Subcutaneous abdominal adipose tissue (tissue), 5 donors: Measurements from ENCODE around the gene CPZ.

Source experiments
- H3K27ac ChIP-seq: one replicate; pipeline ENCODE4 v1.7.0; 2013; ENCODE audit warnings: low read depth, mild to moderate bottlenecking, inconsistent platforms, low read length, moderate library complexity
- H3K27me3 ChIP-seq, 5 donors: one replicate each; pipeline ENCODE4 v1.7.0; 2013; ENCODE audit warnings: low read length in 5 of 5, inconsistent platforms in 1 of 5; ENCODE audit not compliant: control insufficient read depth in 5 of 5, insufficient read depth in 4 of 5
- H3K36me3 ChIP-seq, 5 donors: one replicate each; pipeline ENCODE4 v1.7.0; 2013; ENCODE audit warnings: low read length in 5 of 5; ENCODE audit not compliant: control insufficient read depth in 5 of 5, insufficient read depth in 5 of 5
- H3K4me1 ChIP-seq, 5 donors: one replicate each; pipeline ENCODE4 v1.7.0; 2013; ENCODE audit warnings: low read length in 5 of 5, mild to moderate bottlenecking in 3 of 5, moderate library complexity in 1 of 5; ENCODE audit not compliant: control insufficient read depth in 5 of 5, insufficient read depth in 5 of 5
- H3K4me3 ChIP-seq, 5 donors: one replicate each; pipeline ENCODE4 v1.7.0; 2013; ENCODE audit warnings: low read length in 5 of 5, low read depth in 1 of 5
- H3K9ac ChIP-seq, 5 donors: one replicate each; pipeline ENCODE4 v1.7.0; 2013; ENCODE audit warnings: low read length in 5 of 5, mild to moderate bottlenecking in 4 of 5, moderate library complexity in 3 of 5
- H3K9me3 ChIP-seq, 5 donors: one replicate each; pipeline ENCODE4 v1.7.0; 2013; ENCODE audit warnings: low read length in 5 of 5; ENCODE audit not compliant: control insufficient read depth in 5 of 5
- donor health status: healthy.
- donor health status: healthy.
- donor health status: healthy.
- donor health status: healthy.
- donor health status: healthy.

Gene CPZ

DNA sequence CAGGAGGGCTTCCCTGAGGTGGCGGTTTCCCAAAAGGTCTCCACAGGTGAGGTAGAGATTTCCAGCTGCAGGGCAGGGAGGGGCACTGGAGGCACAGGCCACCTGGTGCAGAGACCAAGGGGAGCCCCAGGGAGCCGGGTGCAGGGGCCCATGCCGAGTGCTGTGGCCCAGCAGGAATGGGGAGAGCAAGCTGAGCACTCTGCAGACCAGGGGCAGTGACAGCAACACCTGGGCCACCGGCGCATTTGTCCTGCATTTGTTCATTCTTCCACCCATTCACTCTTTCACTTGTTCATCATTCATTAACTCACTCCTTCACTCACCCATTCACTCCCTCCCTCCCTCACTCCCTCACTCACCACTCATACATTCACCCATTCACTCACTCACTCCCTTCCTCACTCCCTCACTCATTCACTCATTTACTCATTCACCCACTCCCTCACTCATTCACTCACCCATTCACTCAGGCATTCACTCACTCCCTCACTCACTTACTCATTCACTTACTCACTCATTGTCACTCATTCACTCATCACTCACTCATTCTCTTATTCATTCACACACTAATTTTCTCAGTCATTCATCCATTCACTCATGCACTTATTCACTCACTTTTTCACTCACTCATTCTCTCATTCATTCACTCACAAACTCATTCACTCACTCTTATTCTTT lies 16.3 kb downstream of the CPZ start:
- Histone ChIP-seq H3K9ac (no peak overlapping the region), H3K27me3 (peaks cover 0 to 11% (median 0%) of the 10 kb centered on the region in 5 donors), H3K4me3 (no peak overlapping the region), H3K27ac (no peak overlapping the region), H3K4me1 (peaks cover 6 to 41% (median 29%) of the 10 kb centered on the region in 5 donors), H3K9me3 (no peaks in the 10 kb centered on the region), H3K36me3 (no peaks in the 10 kb centered on the region)

DNA sequence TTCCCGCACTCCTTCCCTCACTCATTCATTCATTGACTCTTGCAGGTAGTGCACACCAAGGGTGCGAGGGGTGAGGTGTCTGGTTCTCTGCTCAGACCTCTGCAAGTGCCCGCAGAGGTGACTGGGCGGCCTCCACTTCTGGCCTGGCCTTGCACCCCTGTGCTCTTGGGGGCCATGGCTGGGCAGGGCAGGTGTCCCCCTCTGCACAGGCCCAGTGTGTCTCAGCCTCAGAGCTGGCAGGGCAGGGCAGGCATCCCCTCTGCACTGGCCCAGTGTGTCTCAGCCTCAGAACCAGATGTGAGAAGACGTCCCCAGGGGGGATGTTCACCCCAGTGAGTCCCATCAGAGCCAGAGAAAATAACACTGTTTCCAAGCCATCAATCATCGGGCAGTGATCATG lies 16.8 kb downstream of the CPZ start:
- Histone ChIP-seq H3K4me3 (no peak overlapping the region), H3K27ac (no peak overlapping the region), H3K27me3 (peaks cover 0 to 11% (median 0%) of the 10 kb centered on the region in 5 donors), H3K4me1 (peaks cover 6 to 41% (median 29%) of the 10 kb centered on the region in 5 donors), H3K9me3 (no peaks in the 10 kb centered on the region), H3K9ac (no peak overlapping the region), H3K36me3 (no peaks in the 10 kb centered on the region)

DNA sequence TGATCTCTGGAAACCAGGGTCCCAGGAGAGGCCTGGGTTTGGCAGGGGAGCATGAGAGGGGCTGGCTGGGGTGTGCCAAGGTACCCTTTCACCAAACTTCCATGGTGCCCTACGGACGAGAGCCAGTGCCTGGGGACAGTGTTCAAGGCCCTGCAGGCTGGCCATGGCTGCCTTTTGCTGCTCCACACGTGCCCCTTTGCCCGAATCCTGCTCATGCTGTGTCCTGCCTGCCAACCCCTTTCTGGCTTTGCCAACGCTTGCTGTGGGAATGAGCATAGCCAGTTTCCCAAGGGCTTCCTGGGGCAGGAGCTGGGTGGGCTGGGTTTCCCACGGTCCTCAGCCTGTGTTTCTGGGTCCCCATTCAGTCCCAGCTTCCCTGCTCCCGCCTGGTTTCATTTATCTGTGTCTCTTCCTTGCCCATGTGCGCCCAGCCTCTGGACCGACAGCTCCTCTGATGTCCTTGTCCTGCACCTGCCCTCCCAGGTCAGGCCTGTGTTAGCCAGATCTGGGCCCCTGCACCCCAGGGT lies 17.3 kb downstream of the CPZ start:
- Histone ChIP-seq H3K9ac (no peak overlapping the region), H3K4me3 (no peak overlapping the region), H3K27ac (no peak overlapping the region), H3K4me1 (peaks cover 6 to 41% (median 29%) of the 10 kb centered on the region in 5 donors), H3K9me3 (no peaks in the 10 kb centered on the region), H3K36me3 (no peaks in the 10 kb centered on the region), H3K27me3 (peaks cover 0 to 11% (median 0%) of the 10 kb centered on the region in 5 donors)

DNA sequence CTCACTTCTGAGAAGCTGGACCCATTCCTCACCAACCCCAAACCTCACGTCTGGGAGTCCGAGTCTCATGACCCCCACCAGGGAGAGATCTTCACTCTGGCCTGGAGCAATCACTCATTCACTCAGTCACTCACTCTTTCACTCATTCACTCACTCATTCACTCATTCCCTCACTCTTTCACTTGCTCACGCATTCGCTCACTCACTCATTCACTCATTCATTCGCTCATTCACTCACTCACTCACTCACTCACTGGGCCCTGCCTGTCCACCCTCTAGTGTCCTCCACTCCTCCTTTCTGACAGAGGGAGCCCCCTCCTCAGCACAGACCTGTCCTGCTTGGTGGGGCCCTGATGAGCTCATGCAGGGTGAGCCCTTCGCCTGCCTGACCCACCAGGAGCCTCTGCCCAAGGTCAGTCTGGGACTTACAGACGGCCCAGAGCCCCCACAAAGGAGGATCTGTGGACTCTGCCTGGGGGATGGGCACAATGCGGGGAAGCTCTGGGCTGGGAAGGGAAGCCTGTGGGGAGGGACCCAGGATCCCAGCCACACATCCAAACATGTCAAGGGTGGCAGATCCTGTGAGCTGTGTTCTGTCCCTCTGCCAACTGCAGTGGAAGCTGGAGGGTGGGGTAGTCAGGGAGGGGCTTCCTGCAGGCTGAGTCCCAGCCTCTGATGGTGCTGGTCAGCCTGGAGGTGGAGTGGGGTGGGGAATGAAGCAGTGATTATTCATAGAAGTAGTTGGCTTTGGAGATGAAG lies 18.5 kb downstream of the CPZ start:
- H3K9me3 ChIP-seq, result no peaks in the 10 kb centered on the region
- peaks cover 0 to 11% (median 0%) of the 10 kb centered on the region in 5 donors for H3K27me3 ChIP-seq
- no peaks in the 10 kb centered on the region for H3K36me3 ChIP-seq
- peak overlapping the region in 1 of 5 donors; percentile 30 for H3K4me3 ChIP-seq
- peak overlapping the region in 1 of 5 donors; percentile 2 for H3K9ac ChIP-seq
- peaks cover 6 to 41% (median 29%) of the 10 kb centered on the region in 5 donors for H3K4me1 ChIP-seq
- H3K27ac ChIP-seq, result peak overlapping the region; percentile 16

DNA sequence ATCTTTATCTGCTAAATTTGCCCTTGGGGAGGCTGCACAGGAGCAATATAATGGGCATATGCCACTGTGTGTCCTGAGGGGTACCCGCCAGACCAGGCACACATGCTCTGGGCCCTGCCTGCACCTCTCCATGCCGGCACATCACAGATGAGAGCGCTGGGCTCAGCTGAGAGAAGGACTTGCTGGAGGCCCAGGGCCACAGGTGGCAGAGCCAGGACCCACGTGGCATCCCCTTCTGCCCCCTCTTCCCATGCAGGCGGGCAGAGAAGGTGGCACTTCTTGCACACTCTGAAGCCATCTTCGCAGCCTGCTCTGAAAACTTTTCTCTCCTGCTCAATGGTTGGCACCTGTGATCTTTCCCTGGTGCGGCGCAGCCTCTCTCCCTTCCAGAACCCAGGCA lies 20.1 kb downstream of the CPZ start:
- H3K4me1 ChIP-seq, result peaks cover 6 to 49% (median 29%) of the 10 kb centered on the region in 5 donors
- no peaks in the 10 kb centered on the region for H3K9me3 ChIP-seq
- peaks cover 0 to 2% (median 0%) of the 10 kb centered on the region in 5 donors for H3K27me3 ChIP-seq
- H3K36me3 ChIP-seq, result no peaks in the 10 kb centered on the region
- no peak overlapping the region for H3K27ac ChIP-seq
- H3K9ac ChIP-seq, result no peak overlapping the region
- no peak overlapping the region for H3K4me3 ChIP-seq

DNA sequence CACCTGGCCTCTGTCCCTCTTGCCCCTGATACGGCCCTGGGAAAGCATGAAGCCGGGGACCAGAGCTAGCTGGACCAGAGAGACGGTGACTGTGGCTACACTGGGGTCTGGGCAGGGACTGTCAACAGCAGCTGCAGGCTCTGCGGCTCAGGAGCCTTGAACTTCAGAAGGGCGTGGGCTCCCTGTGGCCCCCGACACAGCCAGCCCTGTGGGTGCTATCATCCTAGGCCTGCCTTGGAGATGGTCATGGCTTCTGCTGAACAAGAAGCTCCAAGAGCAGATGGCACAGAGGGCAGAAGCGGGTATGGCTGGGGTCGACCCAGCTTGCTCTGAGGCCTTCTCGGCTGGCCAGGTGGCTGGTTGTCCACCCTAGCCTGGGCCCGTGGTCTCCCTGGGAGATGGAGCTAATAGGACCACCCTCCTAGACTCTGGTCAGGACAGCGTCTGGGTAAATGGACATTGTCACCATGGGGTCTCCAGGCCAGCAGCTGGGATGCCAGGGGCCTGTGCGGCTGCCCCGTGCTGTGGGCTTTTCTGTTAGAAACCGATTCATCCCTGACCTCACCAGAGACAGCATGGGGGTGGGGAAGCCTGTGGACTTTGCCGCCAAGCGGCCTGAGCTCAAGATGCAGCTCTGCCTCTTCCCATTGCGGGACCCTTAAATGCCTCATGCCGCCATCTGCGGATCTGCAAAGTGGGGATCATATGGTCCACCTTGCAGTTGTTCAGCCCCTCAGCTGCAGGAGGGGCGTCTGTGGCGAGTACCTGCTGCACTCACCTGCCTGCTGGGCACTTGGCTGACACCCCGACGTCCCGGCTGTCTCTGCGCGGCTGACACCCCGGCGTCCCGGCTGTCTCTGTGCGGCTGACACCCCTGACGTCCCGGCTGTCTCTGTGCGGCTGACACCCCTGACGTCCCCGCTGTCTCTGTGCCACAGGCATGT lies 21.1 kb downstream of the CPZ start:
- H3K27me3 ChIP-seq, result peaks cover 0 to 3% (median 0%) of the 10 kb centered on the region in 5 donors
- no peak overlapping the region for H3K4me3 ChIP-seq
- H3K36me3 ChIP-seq, result no peaks in the 10 kb centered on the region
- H3K27ac ChIP-seq, result no peak overlapping the region
- H3K4me1 ChIP-seq, result peaks cover 6 to 54% (median 28%) of the 10 kb centered on the region in 5 donors
- H3K9ac ChIP-seq, result peak overlapping the region in 1 of 5 donors; percentile 37
- no peaks in the 10 kb centered on the region for H3K9me3 ChIP-seq

DNA sequence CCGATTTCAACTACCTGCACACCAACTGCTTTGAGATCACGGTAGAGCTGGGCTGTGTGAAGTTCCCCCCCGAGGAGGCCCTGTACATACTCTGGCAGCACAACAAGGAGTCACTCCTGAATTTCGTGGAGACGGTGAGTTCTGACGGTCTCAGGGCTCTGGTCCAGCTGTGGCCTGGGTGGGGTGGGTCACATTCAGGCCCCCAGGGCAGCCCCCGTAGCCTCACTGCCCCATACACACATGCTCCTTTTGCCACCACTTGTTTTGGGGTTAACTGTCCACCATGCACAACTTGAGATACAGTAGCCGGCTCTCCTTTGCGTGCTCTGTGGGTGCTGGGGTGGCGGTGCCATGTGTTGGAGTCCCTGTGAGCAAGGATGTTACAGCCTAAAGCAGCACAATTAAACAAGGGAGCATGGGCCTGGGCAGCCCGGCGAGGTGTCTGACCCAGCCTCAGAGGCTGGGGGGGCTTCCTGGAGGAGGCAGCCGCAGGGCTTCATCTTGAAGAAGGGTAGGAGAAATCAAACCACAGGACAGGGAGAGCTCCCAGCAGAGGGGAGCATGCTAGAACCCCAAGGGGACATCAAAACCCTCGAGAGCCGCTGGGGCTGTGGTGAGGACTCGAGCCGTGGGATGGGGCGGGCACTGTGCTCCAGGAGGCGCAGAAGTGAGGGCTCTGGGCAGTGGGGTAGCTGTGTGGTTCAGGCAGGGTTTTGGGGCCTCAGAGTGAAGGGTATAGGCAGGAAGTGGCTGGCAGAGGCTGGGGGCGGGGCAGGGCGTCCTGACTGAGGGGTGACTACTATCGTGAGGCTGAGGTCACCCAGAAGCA lies 22.0 kb downstream of the CPZ start:
- Histone ChIP-seq H3K9ac (no peak overlapping the region), H3K27ac (no peak overlapping the region), H3K27me3 (peaks cover 0 to 3% (median 0%) of the 10 kb centered on the region in 5 donors), H3K4me3 (no peak overlapping the region), H3K36me3 (no peaks in the 10 kb centered on the region), H3K4me1 (peaks cover 6 to 50% (median 24%) of the 10 kb centered on the region in 5 donors), H3K9me3 (no peaks in the 10 kb centered on the region)

DNA sequence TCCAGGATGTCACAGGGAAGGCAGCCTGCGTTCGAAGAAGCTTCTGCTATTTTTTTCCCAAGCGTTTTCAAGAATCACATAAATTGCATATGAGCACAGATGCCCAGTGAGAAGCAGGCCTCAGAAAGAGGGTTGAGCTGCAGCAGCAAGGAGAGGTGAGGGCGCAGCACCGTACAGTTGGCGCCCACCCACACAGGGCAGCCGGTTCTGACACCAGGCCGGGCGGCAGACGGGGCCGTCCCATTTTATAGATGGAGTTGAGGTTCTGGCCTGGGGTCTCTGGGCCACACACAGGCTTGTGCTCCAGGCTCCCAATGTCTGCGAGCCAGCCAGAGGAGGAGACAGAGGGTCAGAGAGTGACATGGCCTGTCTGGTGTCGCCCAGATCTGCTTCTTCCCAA lies 22.8 kb downstream of the CPZ start:
- H3K4me3 ChIP-seq, result no peak overlapping the region
- H3K4me1 ChIP-seq, result peaks cover under 1 to 42% (median 17%) of the 10 kb centered on the region in 5 donors
- H3K9me3 ChIP-seq, result no peaks in the 10 kb centered on the region
- peaks cover 0 to 3% (median 0%) of the 10 kb centered on the region in 5 donors for H3K27me3 ChIP-seq
- H3K27ac ChIP-seq, result no peak overlapping the region
- no peak overlapping the region for H3K9ac ChIP-seq
- no peaks in the 10 kb centered on the region for H3K36me3 ChIP-seq
